Naive thymus-derived CD4-positive, alpha-beta T cell (primary cell): ENCODE results near the gene ERCC6L2. TPM values are rescaled to one million over a fixed set of nuclear protein-coding genes. Genes with fewer than 3 reads are reported as not detected.

Source experiments
- ATAC-seq: fragments of 150-1000 bp; cut with Tn5 transposase; 2 replicates; pipeline ENCODE4 v1.10.0; 2021; ENCODE audit warnings: mild to moderate bottlenecking, moderate library complexity
- CTCF ChIA-PET: fragments of 350-600 bp; sonication (Branson Sonifier 250); formaldehyde crosslinking; loops from one replicate; lab custom pipeline; 2021; ENCODE audit warnings: antibody characterized with exemption; lab: Charles Lee
- POLR2A ChIA-PET: fragments of 350-600 bp; sonication (Branson Sonifier 250); formaldehyde crosslinking; loops from one replicate; lab custom pipeline; 2021; ENCODE audit warnings: antibody characterized with exemption, inconsistent platforms; lab: Charles Lee
- DNase-seq, 9 donors: peaks; one replicate each; pipeline versions ENCODE4 v3.0.0 to v3.0.0-alpha.2; 2020 to 2022; ENCODE audit warnings: mixed read lengths in 1 of 9
- H3K27ac ChIP-seq: one replicate; pipeline ENCODE4 v1.7.0; 2013; ENCODE audit warnings: mild to moderate bottlenecking, low read depth, low read length, moderate library complexity
- H3K27me3 ChIP-seq, 2 donors: one replicate each; pipeline ENCODE4 v1.7.0; 2013; ENCODE audit warnings: low read length in 2 of 2, mild to moderate bottlenecking in 2 of 2, moderate library complexity in 2 of 2; ENCODE audit not compliant: control insufficient read depth in 2 of 2, insufficient read depth in 2 of 2
- H3K36me3 ChIP-seq, 3 experiments: 1 replicate in 2 of 3; 2 replicates in 1 of 3; pipeline ENCODE4 v1.7.0; 2013; ENCODE audit warnings: low read length in 3 of 3, mild to moderate bottlenecking in 3 of 3, moderate library complexity in 1 of 3; ENCODE audit not compliant: insufficient read depth in 3 of 3, control insufficient read depth in 2 of 3
- H3K4me1 ChIP-seq, 2 donors: one replicate each; pipeline ENCODE4 v1.7.0; 2013; ENCODE audit warnings: low read length in 2 of 2, mild to moderate bottlenecking in 2 of 2, moderate library complexity in 1 of 2; ENCODE audit not compliant: control insufficient read depth in 2 of 2, insufficient read depth in 2 of 2
- H3K4me3 ChIP-seq: 2 replicates; pipeline ENCODE4 v1.7.0; 2013; ENCODE audit warnings: mild to moderate bottlenecking, low read length
- H3K9me3 ChIP-seq, 3 experiments: 1 replicate in 2 of 3; 2 replicates in 1 of 3; pipeline ENCODE4 v1.7.0; 2013; ENCODE audit warnings: low read length in 3 of 3; ENCODE audit not compliant: control insufficient read depth in 2 of 3
- H3K27ac Mint-ChIP-seq, 9 donors: one replicate each; pipeline ENCODE4 v1.8.0; 2020 to 2022; ENCODE audit warnings: mixed read lengths in 9 of 9, mild to moderate bottlenecking in 8 of 9, moderate library complexity in 5 of 9, inconsistent platforms in 2 of 9
- H3K27me3 Mint-ChIP-seq, 5 donors: one replicate each; pipeline ENCODE4 v1.8.0; 2021 to 2022; ENCODE audit warnings: mixed read lengths in 5 of 5, mild to moderate bottlenecking in 1 of 5
- H3K36me3 Mint-ChIP-seq, 5 donors: one replicate each; pipeline ENCODE4 v1.8.0; 2020 to 2022; ENCODE audit warnings: mixed read lengths in 5 of 5, mild to moderate bottlenecking in 3 of 5, inconsistent platforms in 1 of 5
- H3K4me1 Mint-ChIP-seq, 7 donors: one replicate each; pipeline ENCODE4 v1.8.0; 2020 to 2022; ENCODE audit warnings: mixed read lengths in 7 of 7, mild to moderate bottlenecking in 3 of 7, inconsistent platforms in 1 of 7
- H3K4me3 Mint-ChIP-seq, 10 donors: one replicate each; pipeline ENCODE4 v1.8.0; 2020 to 2022; ENCODE audit warnings: mild to moderate bottlenecking in 10 of 10, mixed read lengths in 10 of 10, moderate library complexity in 6 of 10, inconsistent platforms in 2 of 10
- H3K9me3 Mint-ChIP-seq, 11 donors: one replicate each; pipeline ENCODE4 v1.8.0; 2020 to 2022; ENCODE audit warnings: mixed read lengths in 11 of 11, mild to moderate bottlenecking in 4 of 11, inconsistent platforms in 1 of 11, moderate library complexity in 1 of 11
- intact Hi-C, 2 donors: fragments of 100-400 bp; cut with micrococcal nuclease; formaldehyde crosslinking; loops; one replicate each; pipeline ENCODE4 v1.15.1; 2023
- polyA plus RNA-seq, 2 donors: library from polyadenylated mRNA; unstranded; fragments of 300-500 nt; fragmentation: Illumina TruSeq; gene quantifications; one replicate each; pipeline ENCODE4 v1.2.3, GENCODE V29; 2021
- total RNA-seq, 6 experiments: library from RNA in 5 of 6; stranded (reverse) in 5 of 6; gene quantifications; 1 replicate in 5 of 6; 2 replicates in 1 of 6; pipeline ENCODE4 v1.2.3 and lab custom pipeline; 2021 to 2026

Gene ERCC6L2
- total and polyA plus RNA-seq, 7 experiments from 2014 or later = 46.2 to 82.8 (median 54.9) TPM

DNA sequence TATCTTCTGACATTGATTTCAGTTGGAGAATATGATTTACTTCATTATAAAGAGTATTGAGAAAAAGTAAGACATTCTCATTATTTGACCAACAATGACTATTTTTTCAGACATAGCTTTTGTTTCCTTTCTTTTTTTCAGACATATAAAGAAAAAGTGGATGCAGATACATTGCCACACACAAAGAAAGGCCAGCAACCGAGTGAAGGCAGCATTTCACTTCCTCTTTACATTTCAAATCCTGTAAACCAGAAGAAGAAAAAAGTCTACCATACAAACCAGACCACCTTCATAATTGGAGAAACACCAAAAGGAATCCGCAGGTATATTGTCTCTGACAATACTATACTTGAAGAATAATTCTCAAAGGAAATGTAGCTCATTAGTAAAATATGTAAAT lies 128.9 kb downstream of the ERCC6L2 start:
- H3K27ac Mint-ChIP-seq = no peak overlapping the region
- intact Hi-C loops = no loop called here
- POLR2A ChIA-PET = no interaction called here
- peaks cover 0 to 7% (median 5%) of the 10 kb centered on the region in 3 experiments for H3K36me3 ChIP-seq
- H3K9me3 Mint-ChIP-seq = peaks cover 0 to 17% (median 8%) of the 10 kb centered on the region in 11 donors
- no peaks in the 10 kb centered on the region for H3K27me3 Mint-ChIP-seq
- H3K4me1 Mint-ChIP-seq = peaks cover 0 to 17% (median 0%) of the 10 kb centered on the region in 7 donors
- no peak for DNase-seq
- no peak for ATAC-seq
- H3K4me3 Mint-ChIP-seq = no peak overlapping the region
- H3K9me3 ChIP-seq = peaks cover 0 to 6% (median 0%) of the 10 kb centered on the region in 3 experiments
- H3K4me1 ChIP-seq = peaks cover 12 to 16% of the 10 kb centered on the region in 2 donors
- no peak overlapping the region for H3K4me3 ChIP-seq
- H3K36me3 Mint-ChIP-seq = peaks cover 4 to 36% (median 24%) of the 10 kb centered on the region in 5 donors
- no peaks in the 10 kb centered on the region for H3K27me3 ChIP-seq
- H3K27ac ChIP-seq = no peak overlapping the region
- CTCF ChIA-PET = no interaction called here

DNA sequence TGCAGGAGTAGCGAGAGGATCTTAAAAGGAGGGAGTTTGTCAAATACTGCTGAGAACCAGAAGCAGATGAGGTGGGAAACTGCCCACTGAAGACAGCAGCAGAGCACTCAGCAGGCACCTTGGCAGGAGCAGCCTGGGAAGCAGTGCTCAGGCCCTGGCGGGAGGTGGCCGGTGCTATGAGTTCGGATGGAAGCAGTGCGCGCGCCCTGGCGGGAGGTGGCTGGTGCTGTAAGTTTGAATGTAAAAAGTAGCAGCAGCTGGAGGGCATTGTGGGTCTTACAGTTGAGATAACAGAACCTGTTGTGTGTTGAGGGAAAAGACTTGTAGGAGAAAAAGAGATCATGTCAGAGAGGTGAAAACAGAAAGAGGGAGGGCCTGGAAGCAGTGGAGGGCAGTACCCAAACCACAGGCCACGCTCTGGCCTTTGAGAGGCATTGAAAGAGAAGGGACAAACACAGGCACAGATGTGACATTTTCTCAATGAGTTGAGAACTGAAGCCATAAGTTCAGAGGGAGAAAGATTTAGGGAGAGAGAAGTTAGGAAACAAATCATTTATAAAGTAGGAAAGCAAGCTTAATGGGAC lies 130.9 kb downstream of the ERCC6L2 start:
- Histone ChIP-seq H3K27ac (no peak overlapping the region), H3K9me3 (peaks cover 0 to 6% (median 0%) of the 10 kb centered on the region in 3 experiments), H3K4me3 (no peak overlapping the region), H3K36me3 (peaks cover 0 to 7% (median 5%) of the 10 kb centered on the region in 3 experiments), H3K4me1 (peaks cover 31 to 36% of the 10 kb centered on the region in 2 donors), H3K27me3 (no peaks in the 10 kb centered on the region)
- intact Hi-C loops = no loop called here
- peaks cover 0 to 34% (median 0%) of the 10 kb centered on the region in 7 donors for H3K4me1 Mint-ChIP-seq
- ChIA-PET POLR2A (interaction anchor here (1.1 kb wide), 1 partner anchor 8 kb away, joined by 3 read pairs; no protein-coding TSS in a partner anchor), CTCF (no interaction called here)
- H3K27me3 Mint-ChIP-seq = no peaks in the 10 kb centered on the region
- no peak for DNase-seq
- no peak overlapping the region for H3K27ac Mint-ChIP-seq
- no peak overlapping the region for H3K4me3 Mint-ChIP-seq
- H3K36me3 Mint-ChIP-seq = peaks cover 4 to 39% (median 23%) of the 10 kb centered on the region in 5 donors
- H3K9me3 Mint-ChIP-seq = peaks cover 0 to 17% (median 8%) of the 10 kb centered on the region in 11 donors
- ATAC-seq = no peak

DNA sequence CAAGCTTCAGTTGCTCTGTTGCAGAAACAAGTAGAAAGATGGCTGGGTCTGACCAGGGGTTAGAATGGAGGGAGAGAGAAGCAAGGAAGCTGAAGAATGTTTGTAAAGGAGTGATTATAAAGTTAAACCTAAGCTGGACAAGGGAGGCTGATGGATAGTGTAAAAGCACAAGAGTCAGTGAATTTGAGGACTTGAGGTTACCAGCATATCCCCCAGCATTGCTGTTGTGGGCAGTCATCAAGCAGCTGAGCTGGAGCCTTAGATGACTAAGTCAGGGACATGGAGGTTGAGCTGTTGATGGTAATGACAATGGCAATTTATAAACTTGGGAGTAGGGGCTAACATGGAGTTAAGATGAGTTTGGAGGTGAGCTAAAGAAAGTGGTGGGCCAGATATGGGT lies 131.5 kb downstream of the ERCC6L2 start:
- POLR2A ChIA-PET = interaction anchor here (1.1 kb wide), 1 partner anchor 8 kb away, joined by 3 read pairs; no protein-coding TSS in a partner anchor
- H3K36me3 Mint-ChIP-seq = peaks cover 4 to 42% (median 26%) of the 10 kb centered on the region in 5 donors
- Histone ChIP-seq H3K27ac (no peak overlapping the region), H3K9me3 (peaks cover 0 to 3% (median 0%) of the 10 kb centered on the region in 3 experiments), H3K4me3 (no peak overlapping the region), H3K27me3 (no peaks in the 10 kb centered on the region), H3K36me3 (peaks cover 0 to 7% (median 5%) of the 10 kb centered on the region in 3 experiments), H3K4me1 (peaks cover 33 to 37% of the 10 kb centered on the region in 2 donors)
- intact Hi-C loops = no loop called here
- no peak overlapping the region for H3K27ac Mint-ChIP-seq
- no peak overlapping the region for H3K4me3 Mint-ChIP-seq
- ATAC-seq (no peak), DNase-seq (no peak)
- peaks cover 0 to 17% (median 8%) of the 10 kb centered on the region in 11 donors for H3K9me3 Mint-ChIP-seq
- CTCF ChIA-PET = no interaction called here
- no peaks in the 10 kb centered on the region for H3K27me3 Mint-ChIP-seq
- H3K4me1 Mint-ChIP-seq = peaks cover 0 to 39% (median 0%) of the 10 kb centered on the region in 7 donors

DNA sequence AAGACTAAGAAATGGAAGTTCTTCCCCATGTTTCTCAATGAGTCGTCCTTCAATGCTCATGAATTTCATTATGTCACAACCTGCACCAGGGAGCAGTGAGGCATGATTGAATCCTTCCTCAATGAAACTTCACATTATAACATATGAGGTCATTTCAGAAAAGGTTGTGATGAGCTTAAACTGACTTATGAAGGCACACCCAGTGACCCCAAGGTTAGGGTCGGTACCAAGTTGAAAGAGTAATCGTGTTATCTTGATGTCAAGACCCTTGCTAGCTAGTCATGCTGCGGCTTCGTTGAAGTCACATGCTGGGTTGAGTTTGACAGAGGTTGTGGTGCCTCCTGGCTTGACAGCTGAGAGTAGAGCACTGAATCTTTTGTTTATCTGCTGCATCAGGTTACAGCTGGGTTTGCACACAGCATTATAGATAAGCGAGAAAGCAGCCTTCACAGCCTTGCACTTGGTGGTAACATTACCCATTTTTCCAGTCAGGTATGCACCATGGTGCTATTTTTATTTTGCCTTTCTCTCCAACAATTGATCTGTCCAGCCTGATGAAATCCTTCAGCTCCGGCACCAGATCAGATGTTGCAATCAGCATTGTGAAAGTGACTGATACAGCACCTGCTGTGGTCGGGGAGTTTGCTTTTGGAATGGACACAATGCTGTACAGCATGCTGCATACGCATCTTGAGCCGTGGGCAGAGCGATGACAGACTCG lies 133.2 kb downstream of the ERCC6L2 start:
- peaks cover 0 to 46% (median 17%) of the 10 kb centered on the region in 7 donors for H3K4me1 Mint-ChIP-seq
- no peak overlapping the region for H3K4me3 ChIP-seq
- peak overlapping the region in 8 of 10 donors; percentile 25 to 71 (median 52) for H3K4me3 Mint-ChIP-seq
- peaks cover 34 to 46% of the 10 kb centered on the region in 2 donors for H3K4me1 ChIP-seq
- ChIA-PET CTCF (interaction anchor here (0.5 kb wide), 1 partner anchor 30 kb away, joined by 3 read pairs; no protein-coding TSS in a partner anchor), POLR2A (interaction anchor here (1.0 kb wide), 1 partner anchor 131 kb away, joined by 6 read pairs; no protein-coding TSS in a partner anchor)
- DNase-seq (peak in 1 of 9 donors; percentile 11), ATAC-seq (peak; percentile 63)
- H3K9me3 Mint-ChIP-seq = no peaks in the 10 kb centered on the region
- H3K36me3 Mint-ChIP-seq = peaks cover 0 to 31% (median 9%) of the 10 kb centered on the region in 5 donors
- peak overlapping the region; percentile 68 for H3K27ac ChIP-seq
- H3K27ac Mint-ChIP-seq = peak overlapping the region in 8 of 9 donors; percentile 65 to 98 (median 92)
- no peaks in the 10 kb centered on the region for H3K27me3 ChIP-seq
- no peaks in the 10 kb centered on the region for H3K9me3 ChIP-seq
- H3K27me3 Mint-ChIP-seq = no peaks in the 10 kb centered on the region
- H3K36me3 ChIP-seq = peaks cover 0 to 7% (median 5%) of the 10 kb centered on the region in 3 experiments
- intact Hi-C loops = loop anchor here (1.0 to 2.0 kb wide), 5 partner anchors 8 to 284 kb away; no protein-coding TSS in a partner anchor

DNA sequence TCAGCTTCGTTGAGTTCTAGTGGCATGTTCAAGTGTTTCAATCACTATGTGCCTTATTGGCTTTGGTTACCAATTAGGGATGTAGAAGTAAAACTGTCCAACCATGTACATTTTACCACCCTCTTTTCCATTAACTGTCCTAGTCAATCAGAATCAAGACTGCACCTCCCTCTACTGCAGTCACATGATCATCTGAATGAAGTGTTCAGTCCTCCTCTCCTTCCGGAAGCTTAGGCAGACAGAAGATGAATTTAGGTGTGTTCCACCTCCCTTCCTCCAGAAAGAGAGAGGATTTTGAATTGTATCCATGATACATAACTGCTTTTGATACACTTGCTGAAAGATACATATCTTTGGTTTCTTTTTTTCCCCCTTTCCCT lies 133.7 kb downstream of the ERCC6L2 start:
- peaks cover 37 to 51% of the 10 kb centered on the region in 2 donors for H3K4me1 ChIP-seq
- Mint-ChIP-seq H3K9me3 (no peaks in the 10 kb centered on the region), H3K27ac (peak overlapping the region in 8 of 9 donors; percentile 65 to 98 (median 92)), H3K36me3 (peaks cover 0 to 33% (median 9%) of the 10 kb centered on the region in 5 donors), H3K27me3 (no peaks in the 10 kb centered on the region), H3K4me1 (peaks cover 0 to 50% (median 22%) of the 10 kb centered on the region in 7 donors), H3K4me3 (peak overlapping the region; percentile 25 to 75 (median 56))
- ATAC-seq (no peak), DNase-seq (peak in 1 of 9 donors; percentile 17)
- intact Hi-C loops = loop anchor here (1.0 to 2.0 kb wide), 4 partner anchors 12 to 285 kb away; no protein-coding TSS in a partner anchor
- no peaks in the 10 kb centered on the region for H3K27me3 ChIP-seq
- POLR2A ChIA-PET = interaction anchor here (0.6 to 1.0 kb wide), 2 partner anchors 132 to 238 kb away, joined by 3 to 6 read pairs; no protein-coding TSS in a partner anchor
- peaks cover 0 to 7% (median 5%) of the 10 kb centered on the region in 3 experiments for H3K36me3 ChIP-seq
- peak overlapping the region; percentile 68 for H3K27ac ChIP-seq
- no peak overlapping the region for H3K4me3 ChIP-seq
- CTCF ChIA-PET = interaction anchor here (0.5 kb wide), 1 partner anchor 31 kb away, joined by 3 read pairs; no protein-coding TSS in a partner anchor
- no peaks in the 10 kb centered on the region for H3K9me3 ChIP-seq
